Activated T-cell treated with anti-CD3 and anti-CD28 coated beads, Interleukin-2, amount 50 U/mL, for 1 hour (primary cell): ENCODE results near the gene GPR6.

Source experiments
- DNase-seq: peaks from one replicate; pipeline ENCODE4 v3.0.0-alpha.2; 2020

Gene GPR6, protein sequence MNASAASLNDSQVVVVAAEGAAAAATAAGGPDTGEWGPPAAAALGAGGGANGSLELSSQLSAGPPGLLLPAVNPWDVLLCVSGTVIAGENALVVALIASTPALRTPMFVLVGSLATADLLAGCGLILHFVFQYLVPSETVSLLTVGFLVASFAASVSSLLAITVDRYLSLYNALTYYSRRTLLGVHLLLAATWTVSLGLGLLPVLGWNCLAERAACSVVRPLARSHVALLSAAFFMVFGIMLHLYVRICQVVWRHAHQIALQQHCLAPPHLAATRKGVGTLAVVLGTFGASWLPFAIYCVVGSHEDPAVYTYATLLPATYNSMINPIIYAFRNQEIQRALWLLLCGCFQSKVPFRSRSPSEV

DNA sequence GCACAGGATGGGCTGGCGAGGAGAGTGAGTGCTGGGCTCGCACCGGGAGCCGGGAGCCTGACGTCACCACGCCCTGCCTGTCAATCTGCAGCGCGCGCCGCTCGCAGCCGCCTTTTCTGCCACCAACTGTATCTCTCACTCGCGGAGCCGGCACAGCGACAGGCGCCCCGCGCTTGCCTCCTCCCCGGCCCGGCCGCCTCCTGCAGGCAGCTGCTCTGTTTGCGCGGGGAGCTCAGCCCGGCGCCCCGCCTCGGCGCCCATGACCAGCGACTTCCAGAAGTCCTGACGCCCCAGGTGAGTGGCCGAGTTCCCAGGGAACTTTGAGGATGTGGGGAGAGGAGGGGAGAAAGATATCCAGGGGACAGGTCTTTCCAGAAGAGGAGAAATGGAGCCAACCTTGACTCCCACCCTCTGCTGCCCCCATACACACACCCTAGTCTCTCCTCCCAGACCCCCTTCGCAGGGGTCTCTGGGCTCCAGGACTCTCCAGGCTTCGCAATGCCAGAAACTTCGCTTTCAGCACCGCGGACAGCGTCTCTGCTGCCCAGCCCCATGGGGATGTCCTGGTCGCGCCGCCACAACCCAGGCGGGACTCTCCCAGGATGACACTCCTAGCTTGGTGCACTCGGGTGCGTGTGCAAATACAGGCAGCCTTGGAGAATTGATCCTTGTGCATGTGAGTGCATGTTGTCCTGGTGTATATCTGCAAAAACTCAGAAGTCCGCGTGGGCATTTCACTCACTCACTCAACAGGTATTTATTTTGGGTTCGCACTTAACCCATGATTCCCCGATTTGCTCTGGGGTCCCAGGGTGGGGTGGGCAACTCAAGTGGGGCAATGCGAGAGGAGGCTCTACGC, at the start of gene GPR6:
TSS of gene GPR6 (plus strand) at position 138 of the 859 bp plus-strand sequence. CDS start 802 bp downstream, outside the sequence.
- DNase-seq = peak; percentile 40

DNA sequence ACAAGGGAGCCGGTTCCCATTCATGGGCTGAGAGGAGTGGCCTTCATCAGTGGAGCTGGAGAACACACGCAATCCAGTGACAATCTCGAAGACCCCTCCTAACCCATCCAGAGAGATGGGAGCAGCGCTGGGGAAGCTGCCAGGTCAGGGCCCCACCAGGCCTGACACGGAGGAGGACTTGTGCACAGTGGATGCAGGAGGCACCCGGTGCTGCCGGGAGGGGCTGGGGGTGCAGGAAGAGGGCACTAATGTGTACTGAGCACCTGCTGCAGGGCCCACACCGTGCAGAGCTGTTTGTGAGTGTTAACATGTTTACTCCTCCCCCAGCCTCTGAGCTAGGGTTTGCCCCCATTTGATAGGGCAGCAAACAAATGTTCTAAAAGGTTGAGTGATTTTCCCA, 43.8 kb upstream of the GPR6 start:
- DNase-seq = no peak

DNA sequence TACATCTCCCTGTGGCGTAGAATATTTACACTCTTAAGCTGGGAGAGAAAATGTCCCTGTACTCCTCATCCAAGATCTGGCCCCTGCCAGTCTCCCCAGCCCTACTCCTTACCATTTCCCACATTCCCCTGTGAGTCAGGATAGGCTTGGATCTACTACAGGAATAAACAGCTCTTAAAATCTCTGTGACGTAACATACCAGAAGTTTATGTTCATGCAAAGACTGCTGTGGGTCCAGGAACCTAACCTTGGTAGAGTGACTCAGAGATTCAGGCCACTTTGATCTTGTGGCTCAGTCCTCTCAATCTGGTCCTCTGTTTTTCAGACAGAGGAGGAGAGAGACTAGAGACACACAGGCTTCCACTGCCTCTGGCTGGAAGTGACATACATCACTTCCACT, 38.5 kb upstream of the GPR6 start:
- no peak for DNase-seq

DNA sequence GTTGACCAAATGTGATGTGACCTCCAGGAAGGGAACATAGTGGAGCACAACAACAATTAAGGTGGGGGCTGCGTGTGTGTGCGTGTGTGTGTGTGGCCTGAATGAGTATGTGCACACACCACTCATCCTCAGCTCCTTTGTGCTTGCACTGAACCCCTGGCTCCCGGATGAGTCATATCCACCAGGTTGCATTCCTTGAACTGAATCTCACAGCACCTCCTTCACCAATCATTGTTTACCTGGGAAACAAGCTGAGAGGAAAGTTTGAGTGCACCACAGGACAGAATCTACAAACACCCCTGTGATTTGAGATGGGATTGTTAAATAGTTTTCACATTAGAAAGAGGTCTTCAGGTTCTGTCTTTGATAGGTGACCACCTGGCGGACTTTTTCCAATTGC, 33.7 kb upstream of the GPR6 start:
- DNase-seq = no peak

DNA sequence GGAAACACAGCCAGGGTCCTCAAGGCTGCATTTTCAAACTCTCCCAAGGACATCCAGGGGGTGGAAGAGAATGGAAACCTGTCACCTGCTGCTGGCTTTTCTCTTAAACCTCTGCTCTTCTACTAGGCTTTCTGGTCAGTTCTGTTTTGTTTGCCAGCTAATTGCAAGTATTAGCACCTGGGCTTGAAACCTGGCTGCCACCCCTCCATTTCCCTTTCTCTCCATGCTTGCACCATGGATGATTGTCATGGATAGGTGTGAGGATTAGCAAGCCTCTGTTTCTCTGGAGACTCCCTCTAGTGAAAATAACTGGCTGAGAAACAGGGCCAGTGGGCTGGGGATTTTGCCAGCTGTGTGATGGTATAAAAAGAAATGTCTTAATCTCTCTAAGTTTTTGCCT, 33.0 kb upstream of the GPR6 start:
- no peak for DNase-seq

DNA sequence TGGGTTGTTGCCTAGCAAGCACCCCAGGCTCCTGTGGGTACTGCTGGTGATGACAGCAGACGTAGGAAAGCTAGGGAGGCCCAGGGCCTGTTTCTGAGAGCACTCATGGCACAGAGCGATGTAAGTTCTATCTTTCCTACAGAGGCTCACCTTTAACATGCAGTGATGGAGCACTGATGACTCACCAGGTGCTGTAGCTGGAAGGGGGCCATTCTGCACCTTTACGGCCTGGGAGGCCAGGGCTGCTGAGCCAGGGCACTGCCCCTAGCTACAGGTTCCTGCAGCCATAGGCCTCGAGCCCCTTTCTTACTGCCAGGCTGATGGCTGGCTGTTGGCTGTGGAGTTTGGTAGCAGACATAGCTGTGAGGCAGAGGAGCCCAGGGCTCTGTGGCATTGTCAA, 31.1 kb upstream of the GPR6 start:
- no peak for DNase-seq

DNA sequence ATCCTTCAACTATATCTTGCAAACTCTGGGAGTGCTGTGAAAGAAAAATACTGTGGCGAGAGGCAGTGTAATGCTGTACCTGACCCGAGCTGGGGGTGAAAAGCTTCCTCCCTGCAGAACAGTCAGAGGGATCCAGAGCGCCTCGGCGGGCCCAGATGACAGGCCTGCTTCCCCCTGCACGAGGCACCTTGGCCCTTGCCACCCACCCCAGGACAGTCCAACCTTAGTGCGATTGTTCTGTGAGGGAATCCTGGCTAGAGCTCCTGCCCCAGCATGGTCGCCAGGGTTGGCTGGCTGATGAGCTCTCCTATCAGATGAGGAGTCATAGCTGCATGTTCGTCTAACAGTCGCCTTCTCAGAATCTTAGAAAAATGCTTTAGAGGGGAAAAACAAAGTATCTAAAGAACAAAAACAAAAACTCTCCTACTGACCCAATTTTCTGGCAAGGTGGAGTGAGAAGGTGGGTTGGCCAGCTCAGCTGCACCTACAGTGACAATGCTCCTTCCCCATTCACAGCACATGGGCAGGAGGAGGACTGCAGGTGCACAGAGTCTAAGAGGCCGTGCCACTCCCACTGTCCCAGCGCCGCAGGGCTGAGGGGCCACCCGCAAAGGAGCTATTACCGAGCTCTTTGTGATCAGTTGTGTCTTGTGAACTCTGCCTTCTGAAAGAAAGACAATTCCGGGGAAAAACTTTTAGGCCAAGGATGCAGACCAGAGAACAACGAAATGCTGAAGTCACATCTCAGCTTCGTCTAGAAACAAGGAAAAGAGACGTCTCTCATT, 28.6 kb upstream of the GPR6 start:
- no peak for DNase-seq

DNA sequence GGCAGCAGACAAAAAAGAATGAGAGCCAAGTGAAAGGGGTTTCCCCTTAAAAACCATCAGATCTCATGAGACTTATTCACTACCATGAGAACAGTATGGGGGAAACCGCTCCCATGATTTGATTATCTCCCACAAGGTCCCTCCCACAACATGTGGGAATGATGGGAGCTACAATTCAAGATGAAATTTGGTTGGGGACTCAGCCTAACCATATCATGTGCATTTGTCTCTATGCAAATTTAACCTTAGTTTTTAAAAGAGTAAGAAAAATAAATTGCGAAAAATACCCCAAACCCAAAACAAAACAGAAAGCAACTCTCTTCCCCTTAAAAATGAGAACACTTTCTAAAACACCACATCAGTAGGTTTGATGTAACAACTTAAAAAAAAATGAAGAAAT, 22.6 kb upstream of the GPR6 start:
- no peak for DNase-seq

DNA sequence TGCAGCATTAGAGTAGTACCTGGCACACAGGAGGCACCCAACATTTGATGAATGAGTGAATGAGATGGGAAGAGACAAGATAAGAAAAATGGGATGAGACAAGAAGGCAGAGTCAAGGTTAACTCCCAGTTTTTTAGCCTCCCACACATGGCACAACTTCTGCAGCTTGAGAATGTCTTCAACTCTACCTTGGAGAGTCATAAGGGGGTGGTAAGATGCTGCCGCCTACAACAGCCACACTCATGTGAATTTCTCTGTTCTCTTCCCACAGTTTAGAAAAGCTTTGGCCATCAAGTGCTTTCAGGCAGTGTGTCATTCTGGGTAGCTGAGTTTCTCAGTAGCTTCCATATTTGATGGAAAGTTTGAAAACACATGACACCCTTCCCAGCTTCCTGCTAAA, 19.5 kb upstream of the GPR6 start:
- DNase-seq = no peak

DNA sequence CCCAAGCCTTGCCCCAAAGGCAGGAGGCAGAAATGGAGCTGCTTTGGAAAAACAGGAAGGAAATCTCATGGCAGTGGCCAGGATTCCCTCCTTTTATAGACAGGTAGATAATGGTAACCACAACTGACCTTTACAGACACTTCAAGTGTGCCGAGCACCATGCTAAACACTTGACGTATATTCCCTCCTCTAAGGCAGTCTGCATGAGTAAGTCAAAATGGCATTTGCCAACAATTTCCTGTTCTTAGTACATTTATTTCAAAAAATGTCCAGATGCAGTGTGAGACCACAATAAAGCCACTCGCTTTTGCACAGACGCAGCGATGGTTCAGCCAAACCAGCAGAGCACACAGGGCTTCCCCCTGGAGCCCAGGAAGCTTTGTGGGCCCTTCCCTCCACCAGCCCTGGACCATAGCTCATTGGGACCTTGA, 16.5 kb upstream of the GPR6 start:
- no peak for DNase-seq

DNA sequence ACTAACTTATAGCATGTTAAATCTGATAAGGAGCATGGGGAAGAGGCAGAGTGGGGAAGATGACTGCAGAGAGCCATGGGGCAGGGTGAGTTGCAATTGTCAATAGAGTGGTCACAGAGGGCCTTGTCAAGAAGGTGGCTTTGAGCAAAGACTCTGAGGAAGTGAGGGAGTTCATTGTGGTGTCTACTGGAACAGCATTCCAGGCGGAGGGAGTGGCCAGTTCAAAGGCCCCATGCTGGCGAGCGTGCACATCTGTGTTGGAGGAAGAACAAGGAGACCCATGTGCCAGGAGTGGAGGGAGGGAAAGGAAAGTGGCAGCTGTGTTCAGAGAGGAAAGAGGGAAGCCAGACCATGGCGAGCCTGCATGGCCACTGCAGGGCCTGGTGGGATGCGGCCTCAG, 15.8 kb upstream of the GPR6 start:
- DNase-seq = no peak

DNA sequence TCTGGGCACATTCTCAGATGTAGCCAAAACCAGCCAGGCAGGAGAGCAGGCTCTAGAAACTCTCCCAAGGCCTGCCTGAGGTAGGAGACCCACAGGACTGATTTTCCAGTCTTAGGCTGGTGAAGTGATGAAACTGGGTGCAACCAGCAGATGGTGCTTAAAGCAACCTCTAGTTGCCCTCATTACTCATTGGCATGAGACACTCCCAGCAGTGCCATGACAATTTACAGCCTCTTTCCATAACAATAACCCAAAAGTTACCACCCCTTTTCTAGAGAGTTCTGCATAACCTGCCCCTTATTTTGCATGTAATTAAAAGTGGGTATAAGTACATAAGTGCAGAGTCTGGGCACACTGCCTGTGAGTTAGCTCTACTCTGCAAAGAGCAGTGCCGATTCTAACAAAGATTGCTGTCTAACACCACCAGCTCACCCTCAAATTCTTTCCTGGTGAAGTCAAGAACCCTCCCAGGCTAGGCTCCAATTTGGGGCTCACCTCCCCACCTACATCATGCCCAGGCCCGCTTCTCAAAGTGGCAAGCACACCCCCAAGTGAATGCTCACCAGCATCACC, 14.4 kb upstream of the GPR6 start:
- DNase-seq = no peak

DNA sequence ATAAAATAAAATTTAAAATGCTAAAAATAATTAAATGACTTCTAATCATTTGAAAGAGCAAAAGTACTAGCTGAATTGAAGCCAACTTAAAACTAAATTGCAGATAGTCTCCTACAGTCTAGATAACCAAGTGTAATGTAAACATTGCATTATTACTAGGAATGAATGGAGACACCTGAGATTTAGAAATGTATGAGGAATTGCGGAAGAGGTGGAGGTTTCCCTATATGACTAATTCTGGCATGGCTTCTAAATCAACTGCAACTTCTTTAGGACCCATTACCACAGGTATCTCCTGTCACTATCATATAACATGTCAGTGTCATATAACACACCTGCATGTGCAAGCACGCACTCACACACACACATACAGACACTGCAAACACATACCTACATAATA, 13.2 kb upstream of the GPR6 start:
- no peak for DNase-seq

DNA sequence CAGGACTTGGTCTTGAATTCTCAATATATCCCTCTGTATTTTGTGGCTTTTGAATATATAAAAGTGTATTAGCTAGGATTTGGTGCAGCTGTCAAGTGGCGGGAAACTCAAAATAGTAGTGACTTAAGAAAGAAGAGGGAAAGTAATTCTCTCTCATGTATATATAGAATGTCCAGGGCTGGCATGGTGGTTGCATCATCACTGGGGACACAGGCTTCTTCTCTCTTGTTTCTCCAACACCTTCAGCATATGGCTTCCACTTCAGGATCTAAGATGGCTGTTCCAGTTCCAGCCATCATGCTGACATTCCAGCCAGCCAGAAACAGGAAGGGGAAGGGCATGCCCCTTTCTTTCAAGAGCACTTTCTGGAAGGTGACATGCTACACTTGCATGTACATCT, 11.8 kb upstream of the GPR6 start:
- no peak for DNase-seq

DNA sequence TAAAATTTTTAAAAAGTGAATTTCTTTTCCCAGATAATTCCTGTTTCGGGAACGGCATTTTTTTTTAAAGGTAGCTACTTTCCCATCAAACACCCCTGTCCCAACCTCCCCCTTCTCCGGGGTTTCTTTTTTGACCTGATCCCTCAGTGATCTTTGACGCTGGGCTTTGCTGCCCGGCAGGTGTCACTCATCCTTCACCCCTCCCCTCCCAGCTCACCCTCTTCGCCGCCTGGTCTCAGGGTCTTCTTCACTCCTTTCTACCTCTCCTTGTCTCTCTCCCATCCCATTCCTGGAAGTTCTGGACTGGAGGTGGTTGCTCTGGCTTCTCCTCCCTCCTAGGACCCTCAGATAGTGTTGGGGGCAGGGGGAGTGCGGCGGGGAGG, 329 bp upstream of the GPR6 start:
- DNase-seq = no peak

DNA sequence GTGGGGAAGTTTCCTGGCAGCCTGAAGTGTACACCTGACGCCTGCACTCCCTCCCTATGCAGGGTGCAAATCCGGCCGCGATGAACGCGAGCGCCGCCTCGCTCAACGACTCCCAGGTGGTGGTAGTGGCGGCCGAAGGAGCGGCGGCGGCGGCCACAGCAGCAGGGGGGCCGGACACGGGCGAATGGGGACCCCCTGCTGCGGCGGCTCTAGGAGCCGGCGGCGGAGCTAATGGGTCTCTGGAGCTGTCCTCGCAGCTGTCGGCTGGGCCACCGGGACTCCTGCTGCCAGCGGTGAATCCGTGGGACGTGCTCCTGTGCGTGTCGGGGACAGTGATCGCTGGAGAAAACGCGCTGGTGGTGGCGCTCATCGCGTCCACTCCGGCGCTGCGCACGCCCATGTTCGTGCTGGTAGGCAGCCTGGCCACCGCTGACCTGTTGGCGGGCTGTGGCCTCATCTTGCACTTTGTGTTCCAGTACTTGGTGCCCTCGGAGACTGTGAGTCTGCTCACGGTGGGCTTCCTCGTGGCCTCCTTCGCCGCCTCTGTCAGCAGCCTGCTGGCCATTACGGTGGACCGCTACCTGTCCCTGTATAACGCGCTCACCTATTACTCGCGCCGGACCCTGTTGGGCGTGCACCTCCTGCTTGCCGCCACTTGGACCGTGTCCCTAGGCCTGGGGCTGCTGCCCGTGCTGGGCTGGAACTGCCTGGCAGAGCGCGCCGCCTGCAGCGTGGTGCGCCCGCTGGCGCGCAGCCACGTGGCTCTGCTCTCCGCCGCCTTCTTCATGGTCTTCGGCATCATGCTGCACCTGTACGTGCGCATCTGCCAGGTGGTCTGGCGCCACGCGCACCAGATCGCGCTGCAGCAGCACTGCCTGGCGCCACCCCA, 1.2 kb downstream of the GPR6 start:
- DNase-seq = no peak

DNA sequence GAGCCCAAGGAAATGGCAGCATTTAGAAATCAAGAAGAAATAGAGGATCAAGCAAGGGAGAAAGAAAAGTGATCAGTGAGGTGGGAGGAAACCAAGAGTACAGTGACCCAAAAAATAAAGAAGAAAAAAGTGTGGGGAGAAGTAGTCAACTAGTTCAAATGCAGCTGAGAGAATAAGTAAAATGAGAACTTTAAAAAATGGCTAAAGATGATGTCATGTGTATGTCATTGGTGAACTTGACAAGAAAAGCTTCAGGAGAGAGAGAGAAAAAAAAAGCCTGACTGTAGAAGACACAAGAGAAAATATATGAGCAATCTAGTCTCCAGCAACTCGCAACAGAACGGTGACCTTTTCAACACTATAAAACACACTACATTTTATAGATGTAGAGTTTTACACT, 6.3 kb downstream of the GPR6 start:
- DNase-seq = no peak

DNA sequence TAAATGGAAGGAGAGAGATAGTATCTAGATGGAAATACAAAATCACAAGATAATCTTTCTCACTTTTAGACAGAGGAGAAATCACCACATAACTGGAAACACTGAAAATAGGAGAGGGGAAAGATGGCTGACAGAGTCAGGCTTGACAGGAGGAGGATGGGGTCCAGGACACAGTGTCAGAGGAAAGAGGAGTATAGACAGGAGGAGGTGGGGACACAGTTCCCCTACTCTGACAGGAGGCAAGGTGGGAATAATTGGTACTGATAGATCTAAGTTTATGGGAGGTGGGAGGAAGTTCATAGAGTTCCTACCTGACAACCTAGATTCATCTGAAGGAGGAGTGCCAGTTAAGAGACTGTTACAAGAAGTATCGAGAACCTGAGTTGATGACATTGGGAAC, 9.1 kb downstream of the GPR6 start:
- no peak for DNase-seq

DNA sequence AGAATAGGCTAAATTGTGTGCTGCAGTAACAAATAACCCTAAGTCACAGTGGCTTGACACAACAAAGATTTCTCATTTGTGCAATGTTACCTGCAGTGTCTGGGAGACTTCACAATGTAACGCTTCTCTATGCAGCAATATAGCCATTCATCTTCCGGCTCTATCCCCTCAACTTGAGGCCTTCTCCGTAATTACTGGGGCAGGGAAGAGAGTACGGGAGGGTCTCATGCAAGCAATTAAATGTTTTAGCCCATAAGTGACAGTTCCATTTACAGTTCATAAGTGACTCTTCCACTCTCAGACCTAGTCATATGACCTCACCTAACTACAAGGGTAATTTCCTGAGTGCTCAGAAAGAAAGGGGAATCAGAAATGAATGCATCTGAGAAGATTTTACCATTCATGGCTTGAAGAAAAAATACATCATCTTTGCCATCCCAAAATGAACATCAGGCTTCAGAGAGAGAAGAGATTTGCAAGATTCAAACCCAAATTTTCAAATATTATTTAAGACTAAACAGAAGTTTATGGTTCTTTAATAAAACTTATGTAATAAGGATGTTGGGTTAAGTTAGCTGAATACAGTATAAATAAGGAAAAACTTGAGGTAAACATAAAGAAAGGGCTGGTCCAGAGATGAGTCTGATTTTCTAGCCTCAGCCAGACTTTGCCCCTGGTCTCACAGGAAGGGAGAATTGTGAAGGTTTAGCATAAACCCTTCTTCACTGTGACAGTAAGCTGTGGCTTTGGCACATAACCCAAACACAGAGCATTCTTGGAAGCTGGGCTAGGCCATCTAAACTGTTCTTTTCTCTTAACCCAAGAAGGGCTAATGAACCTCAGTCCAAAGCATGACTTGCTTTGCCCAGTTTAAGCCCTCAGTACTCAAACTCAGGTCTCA, 13.3 kb downstream of the GPR6 start:
- DNase-seq = no peak

DNA sequence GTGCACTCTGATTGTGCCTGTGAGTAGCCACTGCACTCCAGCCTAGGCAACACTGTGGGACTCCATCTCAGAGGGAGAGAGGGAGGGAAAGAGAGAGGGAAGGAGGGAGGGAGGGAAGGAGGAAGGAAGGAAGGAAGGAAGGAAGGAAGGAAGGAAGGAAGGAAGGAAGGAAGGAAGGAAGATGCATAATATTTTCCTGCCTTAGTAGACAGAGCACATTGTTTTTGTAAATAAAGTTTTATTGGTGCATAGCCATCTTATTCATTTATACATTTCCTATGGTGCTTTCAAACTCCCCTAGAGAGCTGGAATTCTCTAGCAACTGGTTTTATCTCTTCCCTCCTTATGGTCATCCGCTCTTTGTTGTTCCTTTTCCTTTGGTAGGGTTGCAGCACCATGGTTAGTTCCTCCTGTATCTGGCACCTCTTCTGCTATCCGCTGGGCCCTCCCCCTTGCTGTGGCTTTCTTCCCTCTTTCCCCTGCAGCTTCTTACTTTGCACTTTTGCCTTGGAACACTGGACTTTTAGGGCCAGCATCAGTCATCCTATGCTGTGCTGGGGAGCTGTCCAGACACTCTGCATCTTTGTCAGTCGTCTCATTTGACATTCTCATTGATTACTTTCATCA, 20.2 kb downstream of the GPR6 start:
- DNase-seq = no peak

DNA sequence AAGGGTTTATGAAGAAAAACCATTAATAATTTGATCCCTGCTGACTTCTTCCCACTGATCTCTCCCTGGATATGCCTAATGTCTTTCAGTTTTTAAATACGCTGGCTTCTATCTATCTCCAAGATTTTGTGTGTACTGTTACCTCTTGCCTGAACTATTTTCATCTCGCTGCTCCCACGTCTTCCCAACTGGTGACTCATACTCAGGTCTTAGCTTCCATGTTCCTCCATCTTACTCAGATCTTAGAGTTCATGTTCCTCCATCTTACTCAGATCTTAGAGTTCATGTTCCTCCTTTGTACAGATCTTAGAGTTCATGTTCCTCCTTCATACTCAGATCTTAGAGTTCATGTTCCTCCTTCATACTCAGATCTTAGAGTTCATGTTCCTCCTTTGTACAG, 21.6 kb downstream of the GPR6 start:
- no peak for DNase-seq
